HFF-Myc (cell line): Measurements from ENCODE around the gene SPANXC.

ENCODE experiments used
- DNase-seq: peaks from one replicate; pipeline ENCODE4 v3.0.0-alpha.2; 2011; ENCODE audit warnings: low read depth; ENCODE audit errors: extremely low read depth
- H3K4me3 ChIP-seq: replicated peaks from 2 replicates; pipeline ENCODE4 v1.5.1; 2011; ENCODE audit warnings: low read depth, mild to moderate bottlenecking, control low read depth, low read length
- TF ChIP-seq, protein P1 (sequence below): IDR thresholded peaks from 2 replicates; pipeline ENCODE4 v1.5.1; 2012; ENCODE audit warnings: mild to moderate bottlenecking, low read depth, low read length, control low read depth; ENCODE audit errors: missing control alignments

Gene SPANXC

DNA sequence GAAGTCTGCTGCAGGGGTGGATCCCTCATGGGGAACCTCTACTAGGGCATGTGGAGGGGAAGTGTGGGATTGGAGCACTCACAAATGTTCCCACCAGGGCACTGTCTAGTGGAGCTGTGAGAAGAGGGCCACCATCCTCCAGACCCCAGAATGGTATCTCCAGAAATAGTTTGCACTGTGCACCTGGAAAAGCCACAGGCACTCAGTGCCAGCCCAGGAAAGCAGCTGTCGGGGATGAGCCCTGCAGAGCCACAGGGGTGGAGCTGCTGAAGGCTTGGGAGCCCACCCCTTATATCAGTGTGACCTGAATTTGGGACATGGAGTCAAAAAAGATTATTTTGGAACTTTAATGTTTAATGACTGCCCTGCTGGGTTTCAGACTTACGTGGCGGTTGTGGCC, 40.4 kb downstream of the SPANXC start:
- TF ChIP-seq, protein P1, sequence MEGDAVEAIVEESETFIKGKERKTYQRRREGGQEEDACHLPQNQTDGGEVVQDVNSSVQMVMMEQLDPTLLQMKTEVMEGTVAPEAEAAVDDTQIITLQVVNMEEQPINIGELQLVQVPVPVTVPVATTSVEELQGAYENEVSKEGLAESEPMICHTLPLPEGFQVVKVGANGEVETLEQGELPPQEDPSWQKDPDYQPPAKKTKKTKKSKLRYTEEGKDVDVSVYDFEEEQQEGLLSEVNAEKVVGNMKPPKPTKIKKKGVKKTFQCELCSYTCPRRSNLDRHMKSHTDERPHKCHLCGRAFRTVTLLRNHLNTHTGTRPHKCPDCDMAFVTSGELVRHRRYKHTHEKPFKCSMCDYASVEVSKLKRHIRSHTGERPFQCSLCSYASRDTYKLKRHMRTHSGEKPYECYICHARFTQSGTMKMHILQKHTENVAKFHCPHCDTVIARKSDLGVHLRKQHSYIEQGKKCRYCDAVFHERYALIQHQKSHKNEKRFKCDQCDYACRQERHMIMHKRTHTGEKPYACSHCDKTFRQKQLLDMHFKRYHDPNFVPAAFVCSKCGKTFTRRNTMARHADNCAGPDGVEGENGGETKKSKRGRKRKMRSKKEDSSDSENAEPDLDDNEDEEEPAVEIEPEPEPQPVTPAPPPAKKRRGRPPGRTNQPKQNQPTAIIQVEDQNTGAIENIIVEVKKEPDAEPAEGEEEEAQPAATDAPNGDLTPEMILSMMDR, result no peak
- no peak for DNase-seq
- H3K4me3 ChIP-seq, result no peak overlapping the region
